HG03095 (cell line): ENCODE data around the gene PIGH.
"Not testable (repeated sequence)": the region's sequence is repeated elsewhere in the genome, so short reads cannot be mapped to it uniquely, and the experiment has no call there.

ENCODE experiments used
- ATAC-seq: cut with Tn5 transposase; IDR thresholded peaks from one replicate; pipeline ENCODE4 v1.9.1; 2021; ENCODE audit warnings: moderate library complexity; ENCODE audit not compliant: unreplicated experiment

PIGH gene

GRCh38 chr14:67599698-67600561 is at the start of gene PIGH:
TSS of gene PIGH (minus strand) at chr14:67600268. CDS start at chr14:67600203, 65 bp downstream.
- ATAC-seq, result peak; percentile 87

- no peak for ATAC-seq
Measured at GRCh38 chr14:67646131-67646530, 46.1 kb upstream of the PIGH start.

- no peak for ATAC-seq
Measured at GRCh38 chr14:67645414-67645813, 45.3 kb upstream of the PIGH start.

GRCh38 chr14:67644428-67644827 is 44.4 kb upstream of the PIGH start:
- ATAC-seq, result no peak

GRCh38 chr14:67643713-67644112 is 43.6 kb upstream of the PIGH start:
- ATAC-seq, result no peak

- no peak for ATAC-seq
Measured at GRCh38 chr14:67641902-67642749, 42.1 kb upstream of the PIGH start.

- no peak for ATAC-seq
Measured at GRCh38 chr14:67641480-67641879, 41.4 kb upstream of the PIGH start.

GRCh38 chr14:67638642-67639041 is 38.6 kb upstream of the PIGH start:
- ATAC-seq, result no peak

GRCh38 chr14:67636361-67636919 is 36.4 kb upstream of the PIGH start:
- peak; percentile 52 for ATAC-seq

- ATAC-seq, result no peak
Measured at GRCh38 chr14:67633451-67634147, 33.5 kb upstream of the PIGH start.

- no peak for ATAC-seq
Measured at GRCh38 chr14:67630938-67631337, 30.9 kb upstream of the PIGH start.

GRCh38 chr14:67630186-67630585 is 30.1 kb upstream of the PIGH start:
- ATAC-seq, result no peak

GRCh38 chr14:67627519-67627918 is 27.5 kb upstream of the PIGH start:
- no peak for ATAC-seq

- ATAC-seq, result not testable (repeated sequence)
Measured at GRCh38 chr14:67626131-67626530, 26.1 kb upstream of the PIGH start.

GRCh38 chr14:67623114-67623513 is 23.0 kb upstream of the PIGH start:
- ATAC-seq, result no peak

GRCh38 chr14:67622675-67623074 is 22.6 kb upstream of the PIGH start:
- no peak for ATAC-seq

- no peak for ATAC-seq
Measured at GRCh38 chr14:67620217-67620785, 20.2 kb upstream of the PIGH start.

- peak; percentile 93 for ATAC-seq
Measured at GRCh38 chr14:67619446-67620216, 19.6 kb upstream of the PIGH start, which contains the start of gene ARG2. TSS of gene ARG2 (plus strand) at chr14:67619920. CDS start at chr14:67619978, 58 bp downstream.

- no peak for ATAC-seq
Measured at GRCh38 chr14:67618617-67619063, 18.6 kb upstream of the PIGH start.

- no peak for ATAC-seq
Measured at GRCh38 chr14:67610491-67610890, 10.4 kb upstream of the PIGH start.
